Rectal smooth muscle tissue (tissue), 1 donor: ENCODE data around the gene RECQL.
"Not testable (repeated sequence)": the region's sequence is repeated elsewhere in the genome, so short reads cannot be mapped to it uniquely, and the experiment has no call there.

Experiments
- H3K27ac ChIP-seq: one replicate; pipeline ENCODE4 v1.7.0; 2013; ENCODE audit warnings: low read depth, low read length, inconsistent platforms
- H3K27me3 ChIP-seq: one replicate; pipeline ENCODE4 v1.7.0; 2013; ENCODE audit warnings: low read length; ENCODE audit not compliant: control insufficient read depth, insufficient read depth
- H3K36me3 ChIP-seq: one replicate; pipeline ENCODE4 v1.7.0; 2013; ENCODE audit warnings: low read length; ENCODE audit not compliant: control insufficient read depth, insufficient read depth
- H3K4me1 ChIP-seq: one replicate; pipeline ENCODE4 v1.7.0; 2013; ENCODE audit warnings: low read length; ENCODE audit not compliant: control insufficient read depth, insufficient read depth
- H3K4me3 ChIP-seq: one replicate; pipeline ENCODE4 v1.7.0; 2013; ENCODE audit warnings: low read length
- H3K9ac ChIP-seq: one replicate; pipeline ENCODE4 v1.7.0; 2013; ENCODE audit warnings: low read length

RECQL gene

DNA sequence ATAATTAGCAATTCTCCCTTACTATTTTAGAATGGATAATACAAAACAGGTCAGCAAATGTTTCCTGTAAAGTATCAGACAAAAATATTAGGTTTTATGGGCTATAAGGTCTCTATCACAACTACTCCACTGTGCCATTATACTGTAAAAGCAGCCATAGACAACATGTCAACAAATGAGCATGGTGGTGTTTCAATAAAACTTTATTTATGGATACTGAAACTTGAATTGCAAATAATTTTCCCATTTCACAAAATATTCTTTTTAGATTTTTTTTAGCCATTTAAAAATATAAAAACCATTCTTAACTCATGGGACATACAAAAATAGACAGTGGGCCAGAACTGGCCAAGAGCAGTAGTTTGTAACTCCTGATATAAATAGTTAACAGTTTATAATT lies 15.4 kb downstream of the RECQL start:
- H3K36me3 ChIP-seq: peaks cover 2% of the 10 kb centered on the region
- H3K27ac ChIP-seq: no peak overlapping the region
- H3K9ac ChIP-seq: no peak overlapping the region
- H3K27me3 ChIP-seq: no peaks in the 10 kb centered on the region
- no peak overlapping the region for H3K4me3 ChIP-seq
- no peaks in the 10 kb centered on the region for H3K4me1 ChIP-seq

DNA sequence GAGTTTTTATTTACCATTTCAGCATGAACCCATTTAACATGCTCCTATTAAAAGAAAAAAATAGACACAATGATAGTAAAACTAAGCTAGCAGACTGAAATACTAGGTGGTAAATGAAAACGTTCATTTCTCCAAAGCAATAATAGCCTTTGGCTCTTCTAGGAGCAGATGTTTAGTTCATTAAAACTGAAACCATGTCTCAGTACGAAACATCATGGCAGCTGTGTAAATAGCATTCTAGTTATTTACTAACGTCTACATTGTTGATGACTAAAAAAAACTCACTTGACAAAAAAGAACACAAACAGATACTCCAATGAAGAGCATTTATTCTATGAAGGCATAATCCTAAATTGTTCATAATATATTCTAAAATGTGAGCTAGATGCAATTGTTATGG lies 17.9 kb downstream of the RECQL start:
- Histone ChIP-seq H3K36me3 (peaks cover 7% of the 10 kb centered on the region), H3K9ac (no peak overlapping the region), H3K27me3 (no peaks in the 10 kb centered on the region), H3K4me3 (no peak overlapping the region), H3K27ac (no peak overlapping the region), H3K4me1 (no peaks in the 10 kb centered on the region)

DNA sequence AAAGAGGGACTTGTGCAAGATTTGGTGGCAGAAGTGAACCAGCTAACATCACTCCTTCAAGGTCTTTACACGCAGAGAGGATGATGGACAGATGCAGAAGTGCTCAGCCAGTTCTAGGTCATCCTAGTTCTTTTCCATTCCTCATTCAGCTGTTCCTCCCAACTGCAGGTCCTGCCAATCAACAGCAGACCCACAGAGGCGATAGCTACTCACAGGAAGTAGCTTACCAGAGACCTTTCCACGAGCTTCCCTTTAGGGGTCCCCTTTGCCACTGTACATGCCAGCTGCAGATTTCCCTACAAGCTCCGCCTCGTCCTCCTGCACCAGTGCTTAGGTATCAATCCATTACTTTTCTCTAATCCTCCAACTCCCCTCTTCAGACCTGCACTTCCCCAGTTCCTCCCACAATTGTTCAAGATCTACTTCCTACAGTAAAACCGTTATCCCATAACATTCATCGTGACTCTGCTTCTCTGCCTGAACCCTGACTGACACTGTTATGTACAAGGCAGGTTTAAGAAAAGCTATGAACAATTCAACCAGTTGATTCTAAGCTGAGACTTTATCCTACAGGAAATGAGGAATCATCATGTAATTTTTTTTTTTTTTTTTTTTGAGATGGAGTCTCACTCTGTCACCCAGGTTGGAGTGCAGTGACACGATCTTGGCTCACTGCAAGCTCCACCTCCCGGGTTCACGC lies 22.5 kb downstream of the RECQL start:
- Histone ChIP-seq H3K27ac (no peak overlapping the region), H3K4me3 (no peak overlapping the region), H3K27me3 (no peaks in the 10 kb centered on the region), H3K36me3 (peaks cover 13% of the 10 kb centered on the region), H3K9ac (no peak overlapping the region), H3K4me1 (no peaks in the 10 kb centered on the region)

DNA sequence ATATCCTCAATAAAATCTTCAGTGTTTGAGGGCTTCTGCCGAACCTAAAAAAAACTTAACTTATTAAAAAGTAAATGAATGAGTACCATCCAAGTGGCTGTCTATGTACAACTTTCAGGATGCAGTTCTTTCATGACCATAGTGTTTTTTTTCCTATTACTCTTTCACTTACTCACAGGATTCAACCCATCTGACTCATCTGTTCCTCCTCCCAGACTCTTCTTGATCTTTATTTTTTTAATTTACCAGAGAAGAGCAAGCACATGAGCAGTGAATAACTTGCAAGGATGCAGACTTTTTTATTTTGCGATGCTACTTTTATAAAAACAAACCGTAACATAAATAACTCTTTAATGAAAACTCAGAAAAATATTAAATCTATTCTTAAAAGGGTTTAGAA lies 24.5 kb downstream of the RECQL start:
- Histone ChIP-seq H3K27ac (no peak overlapping the region), H3K27me3 (no peaks in the 10 kb centered on the region), H3K9ac (no peak overlapping the region), H3K36me3 (peaks cover 13% of the 10 kb centered on the region), H3K4me3 (no peak overlapping the region), H3K4me1 (no peaks in the 10 kb centered on the region)

DNA sequence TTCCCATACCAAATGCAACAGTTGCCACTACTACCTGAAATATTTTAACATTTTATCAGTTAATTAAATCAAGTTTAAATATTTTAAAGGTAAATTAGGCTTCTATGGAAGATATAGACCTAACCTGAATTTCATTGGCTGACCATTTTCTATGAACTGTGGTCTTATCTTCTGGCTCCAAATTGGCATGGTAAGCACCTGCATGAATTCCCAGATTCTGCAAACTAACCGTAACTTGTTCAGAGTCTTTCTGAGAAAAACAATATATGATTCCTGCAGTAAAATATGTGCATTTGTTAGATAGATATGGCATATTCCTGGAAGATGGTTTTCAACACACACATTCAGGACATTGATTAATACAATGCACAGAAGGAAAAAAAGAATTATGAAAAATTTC lies 25.9 kb downstream of the RECQL start:
- Histone ChIP-seq H3K27ac (no peak overlapping the region), H3K9ac (no peak overlapping the region), H3K36me3 (peaks cover 12% of the 10 kb centered on the region), H3K4me3 (no peak overlapping the region), H3K4me1 (no peaks in the 10 kb centered on the region), H3K27me3 (no peaks in the 10 kb centered on the region)

DNA sequence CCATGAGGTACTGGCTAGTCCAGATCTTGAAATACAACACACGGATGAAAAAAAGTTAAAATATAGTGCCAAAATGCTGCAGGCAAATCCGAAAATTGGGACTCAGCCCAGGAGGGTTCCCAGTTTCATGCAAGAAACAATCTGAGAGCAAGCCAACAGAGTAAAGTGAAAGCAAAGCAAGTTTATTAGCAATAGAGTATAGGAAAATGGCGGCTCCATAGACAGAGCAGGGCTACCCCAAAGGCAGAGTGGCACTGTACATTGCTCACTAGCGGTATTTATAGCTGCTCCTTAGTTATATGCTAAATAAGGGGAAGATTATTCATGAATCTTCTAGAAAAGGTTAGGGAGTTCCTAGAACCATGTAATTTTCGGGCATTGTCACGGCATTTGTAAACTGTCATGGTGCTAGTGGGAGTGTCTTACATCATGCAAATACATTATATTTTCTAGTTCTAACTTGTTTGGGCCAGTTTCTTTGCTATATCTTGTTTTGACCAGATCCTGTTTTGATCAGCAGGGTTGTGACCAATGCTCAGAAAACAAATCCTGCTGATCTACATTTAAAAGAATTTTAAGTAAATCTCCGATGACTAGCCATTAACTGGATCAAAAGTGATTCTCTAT lies 29.1 kb downstream of the RECQL start:
- Histone ChIP-seq H3K4me1 (no peaks in the 10 kb centered on the region), H3K4me3 (no peak overlapping the region), H3K36me3 (peaks cover 7% of the 10 kb centered on the region), H3K27ac (no peak overlapping the region), H3K27me3 (no peaks in the 10 kb centered on the region), H3K9ac (no peak overlapping the region)

DNA sequence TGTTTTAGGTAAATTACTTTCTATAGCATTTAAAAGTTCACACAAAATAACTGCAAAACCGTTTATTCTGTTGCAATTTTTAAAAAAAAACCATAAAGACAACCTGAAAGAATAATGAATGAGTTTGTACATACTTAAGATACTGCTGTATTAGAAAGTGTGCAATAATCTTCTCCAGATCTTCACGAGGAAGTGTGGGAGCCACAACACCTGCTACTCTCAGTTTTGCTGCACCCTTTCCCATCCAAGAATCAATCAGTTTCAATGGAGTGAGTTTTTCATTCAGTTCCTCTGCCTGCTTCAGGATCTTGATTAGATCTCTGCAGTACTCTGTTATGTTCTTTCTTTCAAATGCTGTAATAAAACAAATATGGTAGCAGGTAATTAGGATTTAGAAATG lies 30.1 kb downstream of the RECQL start:
- peaks cover 7% of the 10 kb centered on the region for H3K36me3 ChIP-seq
- H3K27me3 ChIP-seq: no peaks in the 10 kb centered on the region
- H3K27ac ChIP-seq: no peak overlapping the region

DNA sequence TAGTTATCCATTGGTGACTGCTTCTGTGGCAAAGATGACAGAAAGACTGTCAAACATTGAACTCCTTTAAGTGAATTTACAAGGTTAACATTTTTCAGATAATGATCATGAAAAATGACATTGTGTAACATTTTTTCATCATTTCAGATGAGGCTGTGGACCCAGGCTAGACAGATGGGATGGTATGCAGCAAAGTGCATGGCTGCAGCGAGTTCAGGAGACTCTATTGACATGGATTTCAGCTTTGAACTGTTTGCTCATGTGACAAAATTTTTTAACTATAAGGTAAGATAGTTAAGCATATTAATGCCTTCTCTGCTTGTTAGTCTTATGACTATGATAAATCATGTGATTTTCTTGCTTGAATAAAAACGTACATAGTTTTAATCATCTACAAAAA lies 34.1 kb downstream of the RECQL start:
- H3K27ac ChIP-seq, H3K9ac ChIP-seq, H3K4me1 ChIP-seq, H3K36me3 ChIP-seq, H3K27me3 ChIP-seq, H3K4me3 ChIP-seq: not testable (repeated sequence)

More for the DNA sequence above, 30.1 kb downstream of the RECQL start:
- Histone ChIP-seq H3K9ac (no peak overlapping the region), H3K4me3 (no peak overlapping the region), H3K4me1 (no peaks in the 10 kb centered on the region)

DNA sequence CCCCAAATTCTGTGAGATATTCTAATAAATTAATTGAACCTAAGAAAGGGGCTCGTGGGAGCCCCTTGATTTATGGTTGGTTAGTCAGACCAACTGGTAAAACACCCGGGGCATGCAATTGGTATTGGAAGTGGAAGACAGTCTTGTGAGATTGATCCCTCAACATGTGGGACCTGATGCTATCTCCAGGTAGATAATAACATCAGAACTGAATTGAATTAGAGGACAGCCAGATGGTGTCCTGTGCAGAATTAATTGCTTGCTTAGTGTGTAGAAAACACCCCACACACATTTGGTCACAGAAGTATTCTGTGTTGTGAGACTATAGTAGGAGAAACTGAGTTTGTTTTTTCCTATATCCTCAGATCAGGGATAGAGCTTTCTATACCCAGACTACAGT lies 42.0 kb downstream of the RECQL start:
- Histone ChIP-seq H3K27ac (no peak overlapping the region), H3K9ac (no peak overlapping the region), H3K36me3 (peaks cover 13% of the 10 kb centered on the region), H3K4me1 (no peaks in the 10 kb centered on the region), H3K4me3 (no peak overlapping the region), H3K27me3 (no peaks in the 10 kb centered on the region)

DNA sequence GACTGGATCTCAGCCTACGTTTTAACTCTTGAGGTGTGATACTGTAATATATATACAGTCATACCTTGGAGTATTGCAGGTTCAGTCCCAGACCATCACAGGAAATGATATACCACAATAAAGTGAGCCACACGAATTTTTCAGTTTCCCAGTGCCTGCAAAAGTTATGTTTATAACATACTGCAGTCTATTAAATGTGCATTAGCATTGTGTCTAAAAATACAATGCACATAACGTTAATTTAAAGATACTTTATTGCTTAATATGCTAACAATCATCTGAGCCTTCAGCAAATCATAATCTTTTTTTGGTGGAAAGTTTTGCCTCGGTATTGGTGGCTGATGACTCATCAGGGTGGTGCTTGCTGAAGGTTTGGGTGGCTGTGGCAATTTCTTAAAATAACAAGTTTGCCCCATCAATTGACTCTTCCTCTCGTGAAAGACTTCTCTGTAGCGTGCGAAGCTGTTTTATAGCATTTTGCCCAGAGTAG lies 45.1 kb downstream of the RECQL start:
- Histone ChIP-seq H3K27ac (no peak overlapping the region), H3K4me1 (no peaks in the 10 kb centered on the region), H3K9ac (no peak overlapping the region), H3K4me3 (no peak overlapping the region), H3K27me3 (no peaks in the 10 kb centered on the region), H3K36me3 (peaks cover 15% of the 10 kb centered on the region)

DNA sequence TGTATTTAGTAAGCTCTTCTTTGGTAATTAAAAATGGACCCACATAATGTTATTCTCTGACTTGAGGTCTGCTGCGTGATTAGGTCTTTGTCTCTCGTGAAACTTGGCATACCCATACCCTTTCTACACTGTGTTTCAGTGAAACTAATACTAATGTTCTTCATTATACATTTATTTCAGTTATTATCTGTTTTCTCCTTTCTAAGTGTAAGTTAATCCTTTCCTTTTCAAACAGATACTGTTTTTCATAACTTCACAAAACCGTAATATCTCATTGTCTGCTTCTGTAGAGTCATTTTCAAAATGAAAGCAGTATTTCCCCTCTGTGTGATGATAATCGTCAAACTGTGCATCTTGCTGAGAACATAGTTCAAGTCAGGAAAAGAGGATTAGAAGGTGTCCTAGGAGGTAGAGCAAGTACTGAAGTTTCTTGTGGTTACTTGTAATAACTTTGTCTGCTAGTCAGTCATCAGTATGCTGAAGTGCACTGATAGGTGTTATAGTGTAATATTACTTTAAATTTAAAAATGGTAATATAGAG lies 48.1 kb downstream of the RECQL start:
- H3K9ac ChIP-seq: no peak overlapping the region
- no peak overlapping the region for H3K27ac ChIP-seq
- H3K36me3 ChIP-seq: peaks cover 13% of the 10 kb centered on the region
- H3K27me3 ChIP-seq: no peaks in the 10 kb centered on the region
- H3K4me1 ChIP-seq: no peaks in the 10 kb centered on the region
- no peak overlapping the region for H3K4me3 ChIP-seq

DNA sequence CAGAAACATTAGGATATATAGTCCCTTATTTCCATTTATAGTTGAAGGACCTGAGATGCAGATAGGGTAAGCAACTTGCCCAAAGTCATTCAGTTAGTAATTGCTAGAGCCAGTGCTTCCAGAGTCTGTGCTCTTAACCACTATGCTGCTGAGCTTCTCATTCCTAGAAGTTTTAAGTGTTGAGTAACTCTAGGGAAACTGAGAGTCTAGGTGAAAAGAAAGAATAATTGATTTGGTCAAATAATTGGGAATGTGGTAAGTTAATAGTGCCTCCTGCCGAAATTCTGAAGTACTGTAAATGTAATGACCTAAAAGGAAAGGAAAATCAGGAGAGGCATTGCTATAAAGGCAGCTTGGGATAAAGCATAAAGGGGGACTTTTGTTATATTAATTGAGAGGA lies 49.9 kb downstream of the RECQL start:
- no peak overlapping the region for H3K9ac ChIP-seq
- H3K27ac ChIP-seq: no peak overlapping the region
- no peak overlapping the region for H3K4me3 ChIP-seq
- no peaks in the 10 kb centered on the region for H3K27me3 ChIP-seq
- H3K36me3 ChIP-seq: peaks cover 5% of the 10 kb centered on the region
- H3K4me1 ChIP-seq: no peaks in the 10 kb centered on the region
